MV-4-11 (cell line): ENCODE data around the gene HOXA7.

Experiments used
- DNase-seq: peaks from one replicate; lab custom pipeline; 2025; lab: John Stamatoyannopoulos, UW

The HOXA7 gene

GRCh38 chr7:27147199-27148030 is 9.1 kb downstream of the HOXA7 start, which contains the start of gene HOXA6:
TSS of gene HOXA6 (minus strand) at chr7:27147774. CDS start at chr7:27147749, 25 bp downstream.
- DNase-seq = no peak

- no peak for DNase-seq
Measured at GRCh38 chr7:27146491-27147198, 9.8 kb downstream of the HOXA7 start.

DNA sequence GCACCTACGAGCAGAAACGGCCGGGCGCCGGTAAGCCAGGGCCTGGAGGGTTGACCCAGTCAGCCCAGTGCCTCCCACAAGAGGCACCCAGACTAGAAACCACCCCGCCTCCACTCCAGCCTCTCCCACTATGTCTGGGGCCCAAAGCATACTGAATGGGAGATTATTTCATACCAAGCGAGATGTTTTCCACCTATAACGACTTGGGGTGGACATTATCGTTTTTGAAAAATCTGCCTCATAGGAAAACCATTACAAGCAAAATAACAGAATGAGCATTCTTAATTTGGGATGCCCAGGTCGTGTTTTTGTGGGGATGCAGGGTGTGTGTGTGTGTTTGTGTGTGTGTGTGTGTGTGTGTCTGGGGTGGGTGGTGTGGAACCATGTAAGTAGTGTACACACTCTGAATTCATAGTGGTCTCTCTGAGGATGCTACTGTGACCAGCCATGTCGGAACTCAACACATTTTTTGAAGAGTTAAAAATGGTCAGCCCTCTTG is 10.5 kb downstream of the HOXA7 start:
- no peak for DNase-seq

GRCh38 chr7:27145165-27145913 is 11.1 kb downstream of the HOXA7 start:
- DNase-seq = no peak

- DNase-seq = no peak
Measured at GRCh38 chr7:27144781-27145164, 11.7 kb downstream of the HOXA7 start.

GRCh38 chr7:27143950-27144780 is 12.3 kb downstream of the HOXA7 start:
- DNase-seq = no peak

- DNase-seq = peak; percentile 75
Measured at GRCh38 chr7:27143023-27143949, 13.2 kb downstream of the HOXA7 start, which contains the start of gene HOXA5. TSS of gene HOXA5 (minus strand) at chr7:27143681. CDS start at chr7:27143607, 74 bp downstream.

- no peak for DNase-seq
Measured at GRCh38 chr7:27142580-27143022, 13.9 kb downstream of the HOXA7 start.

DNA sequence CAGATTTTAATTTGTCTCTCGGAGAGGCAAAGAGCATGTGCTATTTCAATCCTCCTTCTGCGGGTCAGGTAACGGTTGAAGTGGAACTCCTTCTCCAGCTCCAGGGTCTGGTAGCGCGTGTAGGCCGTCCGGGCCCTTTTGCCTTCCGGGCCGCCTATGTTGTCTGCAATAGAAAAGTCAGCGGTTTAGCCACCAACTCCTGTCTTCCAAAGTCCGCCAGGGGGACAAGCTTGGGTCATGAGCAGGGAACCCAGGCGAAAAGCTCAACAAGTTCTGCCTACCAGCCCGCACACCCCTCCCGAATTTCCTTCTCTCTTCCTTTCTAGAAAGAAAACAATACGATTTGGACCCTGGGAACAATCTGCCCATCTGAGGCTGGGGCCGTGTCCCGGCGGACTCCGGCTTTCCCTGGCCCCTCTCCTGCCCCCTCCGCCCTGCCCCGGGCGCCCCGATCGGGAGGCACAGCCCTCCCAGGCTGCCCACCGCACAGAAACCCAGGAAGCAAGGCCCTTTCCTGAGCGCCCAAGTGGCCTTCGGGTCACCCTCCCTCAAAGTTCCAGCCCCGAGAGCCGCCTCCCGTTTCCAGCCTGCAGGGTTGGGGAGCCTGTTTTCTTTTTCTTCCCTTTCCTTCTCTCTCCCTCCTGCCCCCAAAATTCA is 14.4 kb downstream of the HOXA7 start:
- DNase-seq = no peak

GRCh38 chr7:27141137-27141922 is 15.1 kb downstream of the HOXA7 start:
- DNase-seq = no peak

GRCh38 chr7:27140126-27140857 is 16.2 kb downstream of the HOXA7 start:
- DNase-seq = no peak

DNA sequence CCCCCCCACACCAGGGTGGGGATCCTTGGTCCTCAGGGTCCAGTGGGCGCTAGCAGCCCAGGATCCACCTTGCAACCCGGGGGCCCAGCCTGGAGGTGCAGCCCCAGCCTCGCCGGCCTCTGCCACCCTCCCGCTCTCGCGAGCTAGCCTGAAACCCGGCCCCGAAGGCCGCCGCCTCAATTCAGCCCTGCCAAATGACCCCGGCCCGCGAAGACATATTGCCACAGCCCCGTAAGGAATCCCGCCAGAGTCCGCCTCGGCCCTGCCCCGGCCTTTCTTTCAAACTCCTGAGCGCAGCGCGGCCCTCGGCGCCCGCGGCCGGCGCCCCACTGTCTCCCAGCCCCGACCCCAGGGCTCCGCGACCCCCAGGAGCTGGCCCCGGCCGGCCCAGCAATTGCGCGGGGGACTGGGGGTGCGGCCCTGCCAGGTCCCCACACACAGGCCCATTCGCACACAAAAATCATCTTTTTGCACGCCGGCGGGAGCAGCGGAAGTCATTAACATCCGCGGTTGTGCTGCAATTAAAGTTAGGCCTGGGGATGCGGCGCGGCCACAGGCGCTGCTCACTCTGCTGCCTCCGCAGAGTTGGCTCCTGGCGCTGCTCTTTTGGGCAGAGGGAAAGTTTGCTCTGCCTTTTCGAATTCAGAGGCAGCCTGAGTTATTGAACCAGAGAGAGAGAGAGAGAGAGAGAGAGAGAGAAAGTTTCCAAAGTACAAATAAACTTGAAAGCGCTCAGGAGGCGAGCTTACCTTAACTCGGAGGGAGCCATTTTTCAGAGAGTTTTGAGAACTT is 16.9 kb downstream of the HOXA7 start:
- no peak for DNase-seq

- DNase-seq = no peak
Measured at GRCh38 chr7:27138985-27139333, 17.5 kb downstream of the HOXA7 start.

DNA sequence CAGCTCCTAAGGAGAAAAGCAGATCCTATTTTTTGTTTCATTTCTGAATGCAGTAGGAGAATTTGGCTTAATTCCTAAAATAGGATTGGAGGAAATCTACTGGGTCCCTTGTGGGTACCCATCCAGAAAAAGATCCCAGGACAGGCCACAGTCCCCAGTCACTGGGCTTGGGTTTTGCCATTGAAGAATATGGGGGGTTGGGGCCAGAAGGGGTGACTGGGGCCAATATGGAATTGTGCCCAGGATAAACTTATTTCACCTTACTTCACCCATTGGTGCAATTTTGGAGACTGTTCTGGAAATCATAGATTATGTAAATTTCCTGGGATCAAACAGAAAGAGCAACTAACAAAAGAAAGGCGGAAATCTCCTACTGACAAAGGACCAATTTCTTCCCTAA is 18.0 kb downstream of the HOXA7 start:
- no peak for DNase-seq

DNA sequence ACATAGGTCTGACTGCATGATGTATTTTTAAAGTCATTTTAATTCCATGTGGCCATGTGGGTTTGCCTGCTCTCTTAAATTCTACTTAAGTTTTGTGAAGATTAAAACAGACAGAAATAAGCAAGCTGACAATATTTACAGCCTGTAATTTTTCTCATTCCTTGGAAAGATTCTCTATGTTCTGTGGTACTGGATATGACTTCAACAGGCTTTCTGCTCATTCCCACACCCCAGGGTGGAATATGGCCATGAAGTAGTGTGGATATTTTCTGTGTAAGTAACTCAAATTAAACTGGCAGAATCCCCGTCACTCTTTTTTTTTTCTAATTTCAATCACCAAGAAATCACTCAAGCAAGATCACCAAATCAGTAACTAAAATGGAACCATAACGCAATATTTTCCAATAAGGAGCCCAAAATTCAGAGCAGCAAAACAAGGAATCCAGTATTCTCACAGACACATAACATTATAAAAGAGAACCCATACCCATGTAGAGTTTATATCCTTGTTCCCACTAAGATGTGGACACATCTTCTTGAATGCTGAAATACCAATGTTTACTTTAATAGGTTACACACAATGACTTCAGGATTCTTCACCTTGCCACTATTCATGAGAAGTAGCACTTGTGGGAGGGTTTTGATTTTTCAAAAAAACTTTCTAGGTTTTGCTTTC is 18.7 kb downstream of the HOXA7 start:
- DNase-seq = no peak

- peak; percentile 65 for DNase-seq
Measured at GRCh38 chr7:27134392-27134791, 22.1 kb downstream of the HOXA7 start.
